Retina (tissue), 1 donor: ENCODE data around the gene CCSAP.
"Not testable (repeated sequence)": the region's sequence is repeated elsewhere in the genome, so short reads cannot be mapped to it uniquely, and the experiment has no call there.

Experiments used
- DNase-seq: peaks from one replicate; pipeline ENCODE4 v3.0.0-alpha.2; 2016

Gene CCSAP

DNA sequence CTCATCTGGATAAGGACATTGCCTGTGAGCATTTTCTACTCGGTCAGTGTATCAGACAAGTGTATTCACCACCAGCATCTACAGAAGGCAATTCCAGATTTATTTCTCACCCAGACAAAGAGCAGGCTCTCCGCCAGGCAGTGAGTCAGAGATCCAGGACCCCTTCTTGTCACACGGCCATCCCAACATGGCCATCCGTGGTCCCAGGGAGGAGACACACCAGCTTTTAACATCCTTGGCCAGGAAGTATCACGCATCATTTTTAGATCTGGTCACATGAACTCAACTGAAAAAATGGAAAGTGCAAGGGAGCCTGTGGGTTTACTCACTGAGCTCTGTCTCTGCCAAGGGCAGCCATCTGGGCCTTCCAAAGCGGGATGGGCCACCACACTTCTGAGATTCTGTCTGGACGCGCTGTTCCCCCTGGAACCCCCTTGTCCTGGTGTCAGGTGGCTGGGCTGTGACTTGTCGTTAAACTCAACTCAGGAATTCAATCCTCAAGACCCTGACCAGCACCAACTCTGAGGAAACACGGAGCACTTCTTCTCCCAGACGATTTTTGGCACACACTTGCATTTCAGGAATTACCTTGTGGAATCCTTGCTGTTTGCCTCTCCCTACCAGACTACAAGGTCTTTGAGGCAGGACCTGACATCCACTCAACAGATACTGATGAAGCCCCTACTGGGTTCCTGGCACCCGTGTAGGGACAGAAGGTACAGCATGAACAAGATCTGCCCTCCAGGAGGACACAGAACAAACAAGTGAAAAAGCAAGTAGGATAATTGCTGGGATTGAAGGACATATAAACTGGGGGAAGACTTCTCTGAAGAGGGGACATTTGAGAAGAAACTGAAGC lies 21.6 kb upstream of the CCSAP start:
- no peak for DNase-seq

DNA sequence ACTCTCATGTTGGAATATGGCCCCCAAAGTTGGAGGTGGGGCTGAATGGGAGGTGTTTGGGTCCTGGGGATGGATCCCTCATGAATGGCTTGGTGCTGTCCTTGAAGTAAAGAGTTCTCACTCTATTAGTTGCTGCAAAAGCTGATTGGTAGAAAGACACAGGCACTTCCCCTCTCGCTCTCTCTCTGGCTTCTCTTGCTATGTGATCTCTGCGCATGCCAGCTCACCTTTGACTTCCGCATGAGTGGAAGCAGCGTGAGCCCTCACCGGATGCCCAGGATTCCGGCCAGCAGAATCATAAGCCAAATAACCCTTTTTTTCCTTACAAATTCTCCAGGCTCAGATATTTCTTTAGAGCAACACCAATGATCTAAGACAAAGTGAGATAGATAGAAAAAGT lies 20.9 kb upstream of the CCSAP start:
- DNase-seq = no peak

DNA sequence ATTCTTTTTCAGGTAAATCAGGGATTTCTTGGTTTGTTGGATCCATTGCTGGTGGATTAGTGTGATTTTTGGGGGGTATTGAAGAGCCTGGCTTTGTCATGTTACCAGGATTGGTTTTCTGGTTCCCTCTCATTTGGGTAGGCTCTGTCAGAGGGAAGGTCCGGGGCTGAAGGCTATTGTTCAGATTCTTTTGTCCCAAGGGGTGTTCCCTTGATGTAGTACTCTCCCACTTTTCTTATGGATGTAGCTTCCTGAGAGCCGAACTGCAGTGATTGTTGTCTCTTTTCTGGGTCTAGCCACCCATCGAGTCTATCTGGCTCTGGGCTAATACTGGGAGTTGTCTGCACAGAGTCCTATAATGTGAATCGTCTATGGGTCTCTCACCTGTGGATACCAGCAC lies 17.6 kb upstream of the CCSAP start:
- DNase-seq = no peak

GRCh38 chr1:229355661-229356060 lies 12.8 kb upstream of the CCSAP start:
- no peak for DNase-seq

DNA sequence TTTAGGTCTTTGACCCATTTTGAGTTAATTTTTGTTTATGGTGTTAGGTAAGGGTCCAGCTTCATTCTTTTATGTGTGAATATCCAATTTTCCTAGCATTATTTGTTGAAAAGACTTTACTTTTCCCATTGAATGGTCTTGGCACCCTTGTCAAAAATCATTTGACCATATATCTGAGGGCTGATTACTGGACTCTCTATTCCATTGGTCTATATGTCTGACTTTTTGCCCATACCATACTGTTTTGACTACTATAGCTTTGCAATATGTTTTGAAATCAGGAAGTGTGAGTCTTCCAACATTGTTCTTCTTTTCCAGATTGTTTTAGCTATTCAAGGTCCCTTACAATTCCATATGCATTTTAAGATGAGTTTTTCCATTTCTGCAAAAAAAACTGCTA lies 11.4 kb upstream of the CCSAP start:
- DNase-seq = no peak

DNA sequence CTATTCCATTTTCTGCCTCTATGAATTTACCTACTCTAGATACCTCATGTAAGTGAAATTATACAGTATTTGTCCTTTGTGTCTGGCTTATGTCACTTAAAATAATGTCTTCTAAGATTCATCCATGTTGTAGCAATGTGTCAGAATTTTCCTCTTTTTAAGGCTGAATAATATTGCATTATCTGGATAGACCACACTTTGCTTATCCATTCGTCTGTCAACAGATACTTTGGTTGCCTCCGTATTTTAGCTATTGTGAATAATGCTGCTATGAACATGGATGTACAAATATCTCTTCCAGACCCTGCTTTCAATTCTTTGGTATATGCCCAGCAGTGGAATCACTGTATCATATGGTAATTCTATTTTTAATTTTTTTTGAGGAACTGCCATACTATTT lies 10.1 kb upstream of the CCSAP start:
- no peak for DNase-seq

DNA sequence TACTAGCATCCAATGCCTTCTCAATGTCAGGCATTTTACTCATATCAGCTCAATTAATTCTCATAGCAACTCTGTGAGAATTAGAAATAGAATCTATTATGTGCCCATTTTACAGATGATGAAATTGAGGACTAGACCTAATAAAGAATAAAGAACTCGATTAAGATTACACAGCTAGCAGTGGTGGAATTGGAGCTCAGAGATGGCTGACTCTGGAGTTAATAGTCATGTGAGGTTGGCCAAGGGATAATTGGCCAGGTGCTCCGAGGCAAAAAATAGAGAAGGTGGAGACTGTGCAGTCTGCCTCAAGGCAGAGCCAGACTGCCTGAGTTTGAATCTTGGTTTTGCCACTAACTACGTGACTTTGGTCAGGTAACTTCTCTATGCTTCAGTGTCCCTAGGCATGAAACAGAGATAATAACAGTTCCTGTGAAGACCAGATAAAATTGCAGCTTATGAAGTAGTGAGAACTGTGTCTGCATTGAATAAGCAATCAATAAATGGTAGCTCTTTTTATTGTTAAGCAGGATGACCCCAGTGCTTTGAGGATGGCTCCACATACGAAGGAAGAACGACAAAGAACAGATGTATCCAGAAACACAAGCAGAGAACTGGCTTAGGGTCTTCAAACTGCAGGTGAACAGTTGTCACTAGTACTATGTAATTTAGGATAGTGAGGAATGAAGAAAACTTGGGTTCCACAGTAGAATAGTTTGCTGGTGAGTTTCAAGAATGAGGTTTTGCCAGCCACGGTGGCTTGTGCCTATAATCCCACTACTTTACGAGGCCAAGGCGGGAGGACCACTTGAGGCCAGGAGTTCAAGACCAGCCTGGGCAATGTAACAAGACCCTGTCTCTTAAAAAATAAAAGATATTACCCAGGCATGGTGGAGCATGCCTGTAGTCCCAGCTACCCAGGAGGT lies 6.9 kb upstream of the CCSAP start:
- DNase-seq = no peak

GRCh38 chr1:229347528-229347927 lies 4.7 kb upstream of the CCSAP start:
- no peak for DNase-seq

DNA sequence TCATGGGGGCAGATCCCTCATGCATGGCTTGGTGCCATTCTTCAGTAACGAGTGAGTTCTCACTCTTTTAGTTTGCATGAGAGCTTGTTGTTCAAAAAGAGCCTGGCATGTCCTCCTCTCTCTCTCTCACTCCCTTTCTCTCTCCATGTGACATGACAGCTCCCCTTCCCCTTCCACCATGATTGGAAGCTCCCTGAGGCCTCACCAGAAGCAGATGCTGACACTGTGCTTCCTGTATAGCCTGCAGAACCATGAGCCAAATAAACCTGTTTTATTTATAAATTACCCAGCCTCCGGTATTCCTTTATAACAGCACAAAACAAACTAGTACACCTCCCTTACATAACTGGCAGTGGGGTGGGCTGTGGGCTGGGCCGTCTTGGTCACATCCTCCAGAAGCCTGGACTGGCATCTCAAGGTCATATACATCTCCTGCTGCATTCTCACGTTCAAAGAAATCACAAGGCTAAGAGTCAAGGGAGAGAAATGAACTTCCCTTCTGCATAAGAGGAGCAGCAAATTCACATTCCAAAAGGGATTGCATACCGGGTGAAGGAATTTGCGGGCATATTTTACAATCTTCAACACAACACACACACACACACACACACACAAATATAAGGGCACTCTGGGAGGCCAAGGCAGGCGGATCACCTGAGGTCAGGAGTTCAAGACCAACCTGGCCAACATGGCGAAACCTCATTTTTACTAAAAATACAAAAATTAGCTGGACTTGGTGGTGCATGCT lies 2.3 kb upstream of the CCSAP start:
- DNase-seq = no peak

- no peak for DNase-seq
Measured at GRCh38 chr1:229344139-229344538, 1.3 kb upstream of the CCSAP start.

- peak; percentile 93 for DNase-seq
Measured at GRCh38 chr1:229341774-229342655, 832 bp downstream of the CCSAP start.

DNA sequence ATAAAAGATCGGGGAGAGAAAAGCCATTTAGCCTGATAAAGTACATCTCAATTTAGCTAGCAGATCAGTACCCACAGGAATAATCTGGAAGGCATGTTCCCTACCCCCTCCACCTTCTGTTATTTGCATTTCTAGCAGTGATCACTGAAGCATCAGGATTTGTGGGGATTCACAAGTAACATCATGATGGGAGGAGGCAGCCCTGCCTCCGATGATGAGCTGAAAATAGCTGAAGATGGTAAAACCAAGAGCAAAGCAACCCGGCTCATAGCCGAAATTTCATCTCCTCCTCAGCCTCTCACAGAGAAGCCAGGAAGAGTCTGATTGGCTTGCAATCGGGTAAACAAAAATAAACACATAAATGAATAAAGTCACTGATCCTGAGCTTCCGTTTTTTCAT lies 2.4 kb downstream of the CCSAP start:
- DNase-seq = no peak

DNA sequence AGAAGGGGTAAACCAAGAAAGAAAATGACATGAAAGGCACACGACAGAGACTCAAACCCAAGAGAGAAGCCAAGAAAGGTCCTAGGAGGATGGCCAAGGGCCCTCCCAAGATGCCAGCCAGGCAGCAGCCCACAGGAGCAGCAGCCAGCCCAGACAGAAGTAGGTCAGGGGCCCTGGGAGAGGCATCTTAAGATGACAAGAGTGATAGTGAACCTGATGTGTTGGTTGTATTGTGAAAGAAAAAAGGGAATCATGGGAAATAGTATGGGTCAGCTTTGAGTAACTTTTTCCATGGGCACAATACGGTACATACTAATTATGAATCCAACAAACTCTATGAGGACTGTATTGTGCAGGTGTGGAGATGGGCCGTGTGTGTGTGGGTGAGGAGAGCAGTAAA lies 3.3 kb downstream of the CCSAP start:
- DNase-seq = peak; percentile 29

- DNase-seq = no peak
Measured at GRCh38 chr1:229339086-229339485, 3.8 kb downstream of the CCSAP start.

DNA sequence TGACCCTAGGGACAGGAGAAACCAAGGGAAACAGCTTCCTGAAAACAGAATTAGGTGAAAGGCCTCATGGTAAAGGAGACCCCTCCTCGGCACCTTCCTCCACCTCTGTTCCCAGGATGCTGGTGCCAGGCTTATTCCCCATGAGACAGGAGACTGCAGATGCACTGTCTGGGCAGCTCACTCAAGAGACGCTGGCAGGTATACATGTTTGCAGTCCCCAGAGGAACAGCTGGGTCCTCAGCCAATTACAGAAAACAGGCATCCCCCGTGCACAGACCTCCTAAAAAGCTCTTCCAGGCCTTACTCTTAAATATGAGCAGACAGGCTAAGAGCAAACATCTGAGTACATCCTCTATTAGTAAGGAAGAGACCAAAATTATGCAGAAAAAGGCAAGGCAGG lies 6.5 kb downstream of the CCSAP start:
- DNase-seq = peak; percentile 18

DNA sequence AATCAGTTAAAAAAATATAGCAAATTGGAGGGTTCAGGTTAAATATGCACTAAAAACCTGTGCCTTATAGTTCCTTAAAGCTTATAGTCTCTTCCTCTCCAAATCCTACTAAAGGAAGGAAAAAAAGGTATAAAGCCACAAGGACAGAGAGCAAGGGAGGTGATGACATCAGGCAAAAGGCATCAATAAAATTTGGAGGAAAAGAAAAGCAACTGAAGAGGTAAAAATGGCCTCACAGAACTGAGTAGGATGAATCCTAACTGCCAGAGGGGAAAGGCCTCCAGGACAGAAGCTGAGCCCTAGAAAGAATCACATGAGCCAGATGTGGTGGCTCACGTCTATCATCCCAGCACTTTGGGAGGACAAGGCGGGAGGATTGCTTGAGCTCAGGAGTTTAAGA lies 8.1 kb downstream of the CCSAP start:
- DNase-seq = no peak

- DNase-seq = no peak
Measured at GRCh38 chr1:229334269-229334668, 8.6 kb downstream of the CCSAP start.

- DNase-seq = no peak
Measured at GRCh38 chr1:229328598-229329362, 14.1 kb downstream of the CCSAP start.

DNA sequence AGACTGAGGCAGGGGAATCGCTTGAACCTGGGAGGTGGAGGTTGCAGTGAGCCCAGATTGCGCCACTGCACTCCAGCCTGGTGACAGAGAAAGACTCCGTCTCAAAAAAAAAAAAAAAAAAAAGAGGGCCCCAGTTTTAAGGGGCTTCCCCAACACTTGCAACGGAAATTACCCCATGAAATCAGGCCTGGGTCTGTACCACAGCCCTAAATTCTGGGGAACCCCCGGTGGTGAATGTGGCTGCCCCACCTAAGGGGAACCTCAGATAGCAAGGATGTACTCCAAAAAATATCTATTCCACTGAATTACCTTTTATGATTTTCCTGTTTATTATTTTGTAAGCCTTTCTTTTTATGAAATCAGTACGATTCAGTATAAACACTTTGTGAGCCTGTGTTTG lies 15.1 kb downstream of the CCSAP start:
- not testable (repeated sequence) for DNase-seq

DNA sequence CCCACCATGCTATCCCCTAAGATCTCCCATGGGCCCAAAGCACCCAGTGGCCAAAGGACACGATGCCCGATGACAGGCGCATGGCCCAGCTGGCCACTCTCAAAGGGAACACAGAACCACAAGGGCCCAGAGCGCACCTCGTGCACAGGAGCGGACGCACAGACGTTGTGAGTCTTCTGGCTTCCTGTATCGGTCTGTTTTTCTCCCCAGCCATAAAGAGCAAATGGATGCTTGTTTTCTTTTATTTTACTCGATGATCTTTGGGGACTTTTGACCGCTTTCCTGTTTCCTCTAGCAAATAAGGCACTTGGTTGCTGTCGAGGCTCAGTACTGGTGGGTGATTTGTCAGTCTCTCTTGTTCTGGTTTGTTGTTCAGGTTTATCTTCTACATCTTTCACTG lies 16.2 kb downstream of the CCSAP start:
- DNase-seq = no peak

- DNase-seq = peak; percentile 11
Measured at GRCh38 chr1:229325853-229326487, 16.9 kb downstream of the CCSAP start.
